Neural crest cell (in vitro differentiated cells): ENCODE measurements around the gene TMC5. TPM values are rescaled to one million over a fixed set of nuclear protein-coding genes. Genes with fewer than 3 reads are reported as not detected.

ENCODE experiments used
- DNase-seq: peaks from one replicate; pipeline ENCODE4 v3.0.0; 2021; ENCODE audit warnings: low read depth, mixed read lengths, low spot score
- H3K27ac Mint-ChIP-seq: one replicate; pipeline ENCODE4 v1.8.0; 2021; ENCODE audit warnings: mild to moderate bottlenecking, mixed read lengths; ENCODE audit not compliant: unreplicated experiment
- H3K27me3 Mint-ChIP-seq: 2 replicates; pipeline ENCODE4 v1.8.0; 2021; ENCODE audit warnings: low read depth, mild to moderate bottlenecking, mixed read lengths
- H3K36me3 Mint-ChIP-seq: 2 replicates; pipeline ENCODE4 v1.8.0; 2021; ENCODE audit warnings: low read depth, mild to moderate bottlenecking, mixed read lengths
- H3K4me1 Mint-ChIP-seq: 2 replicates; pipeline ENCODE4 v1.8.0; 2021; ENCODE audit warnings: mixed read lengths
- H3K4me3 Mint-ChIP-seq: one replicate; pipeline ENCODE4 v1.8.0; 2021; ENCODE audit warnings: mild to moderate bottlenecking, mixed read lengths
- H3K9me3 Mint-ChIP-seq: 2 replicates; pipeline ENCODE4 v1.8.0; 2021; ENCODE audit warnings: mixed read lengths
- total RNA-seq: library from RNA; stranded (reverse); gene quantifications from 2 replicates; pipeline ENCODE4 v1.2.1, GENCODE V29; 2021
- TF ChIP-seq, protein P1 (sequence below): fragments of 200-600 bp; sonication (generic); conservative IDR thresholded peaks from 2 replicates; pipeline ENCODE4 v1.5.0; 2021; ENCODE audit warnings: antibody characterized with exemption, mild to moderate bottlenecking

The TMC5 gene
- total RNA-seq, 1 donor from 2014 or later = not detected

DNA sequence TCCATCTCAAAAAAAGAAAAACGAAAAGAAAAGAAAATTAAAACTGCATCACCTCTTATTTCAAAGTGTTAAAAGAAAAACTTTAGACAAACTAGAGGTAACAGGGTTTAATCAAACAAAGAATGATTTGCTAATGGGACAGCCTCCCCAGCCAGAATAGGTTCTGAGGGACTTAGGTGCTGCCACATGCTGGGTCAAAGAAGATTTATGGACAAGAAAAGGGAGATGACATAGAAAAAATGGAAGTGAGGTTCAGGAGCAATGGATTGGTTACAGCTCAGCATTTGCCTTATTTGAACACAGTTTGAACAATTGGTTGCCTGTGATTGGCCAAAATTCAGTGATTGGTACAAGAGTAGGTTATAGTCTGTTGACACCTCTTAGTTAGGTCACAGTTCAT lies 21.1 kb downstream of the TMC5 start:
- Mint-ChIP-seq H3K27me3 (peaks cover 2% of the 10 kb centered on the region), H3K4me3 (no peak overlapping the region), H3K9me3 (peaks cover 4% of the 10 kb centered on the region), H3K4me1 (no peaks in the 10 kb centered on the region), H3K27ac (no peak overlapping the region), H3K36me3 (no peaks in the 10 kb centered on the region)
- TF ChIP-seq, protein P1, sequence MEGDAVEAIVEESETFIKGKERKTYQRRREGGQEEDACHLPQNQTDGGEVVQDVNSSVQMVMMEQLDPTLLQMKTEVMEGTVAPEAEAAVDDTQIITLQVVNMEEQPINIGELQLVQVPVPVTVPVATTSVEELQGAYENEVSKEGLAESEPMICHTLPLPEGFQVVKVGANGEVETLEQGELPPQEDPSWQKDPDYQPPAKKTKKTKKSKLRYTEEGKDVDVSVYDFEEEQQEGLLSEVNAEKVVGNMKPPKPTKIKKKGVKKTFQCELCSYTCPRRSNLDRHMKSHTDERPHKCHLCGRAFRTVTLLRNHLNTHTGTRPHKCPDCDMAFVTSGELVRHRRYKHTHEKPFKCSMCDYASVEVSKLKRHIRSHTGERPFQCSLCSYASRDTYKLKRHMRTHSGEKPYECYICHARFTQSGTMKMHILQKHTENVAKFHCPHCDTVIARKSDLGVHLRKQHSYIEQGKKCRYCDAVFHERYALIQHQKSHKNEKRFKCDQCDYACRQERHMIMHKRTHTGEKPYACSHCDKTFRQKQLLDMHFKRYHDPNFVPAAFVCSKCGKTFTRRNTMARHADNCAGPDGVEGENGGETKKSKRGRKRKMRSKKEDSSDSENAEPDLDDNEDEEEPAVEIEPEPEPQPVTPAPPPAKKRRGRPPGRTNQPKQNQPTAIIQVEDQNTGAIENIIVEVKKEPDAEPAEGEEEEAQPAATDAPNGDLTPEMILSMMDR = no peak
- DNase-seq = no peak

DNA sequence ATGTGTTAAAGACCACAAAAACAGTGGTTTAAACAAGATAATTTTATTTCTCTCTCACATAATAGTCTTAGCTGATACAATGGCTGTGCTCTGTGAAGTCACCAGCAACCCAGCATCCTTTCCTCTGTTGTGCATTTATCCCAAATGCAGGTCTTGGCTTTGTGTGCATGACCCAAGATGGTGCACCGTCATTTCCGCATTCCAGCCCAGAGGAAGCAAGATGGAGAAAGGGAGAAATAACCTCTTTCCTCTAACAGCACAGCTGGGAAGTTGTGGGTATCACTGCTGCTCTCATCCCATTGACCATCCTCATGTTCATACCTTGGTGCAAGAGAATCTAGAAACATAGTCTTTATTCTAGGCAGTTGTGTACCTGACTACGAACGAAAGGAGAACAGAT lies 21.8 kb downstream of the TMC5 start:
- Mint-ChIP-seq H3K9me3 (peaks cover 5% of the 10 kb centered on the region), H3K27ac (no peak overlapping the region), H3K4me1 (no peaks in the 10 kb centered on the region), H3K36me3 (no peaks in the 10 kb centered on the region), H3K4me3 (no peak overlapping the region), H3K27me3 (peaks cover 5% of the 10 kb centered on the region)
- TF ChIP-seq, protein P1 = no peak
- no peak for DNase-seq

DNA sequence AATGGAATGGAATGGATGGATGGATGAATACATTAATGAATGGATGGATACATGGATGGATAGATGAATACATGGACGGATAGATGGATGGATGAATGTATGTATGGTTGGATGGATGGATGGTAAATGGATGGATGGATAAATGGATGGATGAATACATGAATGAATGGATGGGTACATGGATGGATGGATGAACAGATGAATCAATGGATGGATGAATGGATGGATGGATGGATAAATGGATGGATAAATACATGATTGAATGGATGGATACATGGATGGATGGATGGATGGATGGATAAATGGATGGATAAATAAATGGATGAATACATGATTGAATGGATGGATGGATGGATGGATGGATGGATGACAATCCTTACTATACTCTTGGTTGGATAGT lies 26.0 kb downstream of the TMC5 start:
- Mint-ChIP-seq H3K36me3 (no peaks in the 10 kb centered on the region), H3K4me3 (no peak overlapping the region), H3K27ac (no peak overlapping the region), H3K4me1 (no peaks in the 10 kb centered on the region), H3K9me3 (peaks cover 5% of the 10 kb centered on the region), H3K27me3 (peaks cover 9% of the 10 kb centered on the region)
- DNase-seq = no peak
- TF ChIP-seq, protein P1 = no peak

DNA sequence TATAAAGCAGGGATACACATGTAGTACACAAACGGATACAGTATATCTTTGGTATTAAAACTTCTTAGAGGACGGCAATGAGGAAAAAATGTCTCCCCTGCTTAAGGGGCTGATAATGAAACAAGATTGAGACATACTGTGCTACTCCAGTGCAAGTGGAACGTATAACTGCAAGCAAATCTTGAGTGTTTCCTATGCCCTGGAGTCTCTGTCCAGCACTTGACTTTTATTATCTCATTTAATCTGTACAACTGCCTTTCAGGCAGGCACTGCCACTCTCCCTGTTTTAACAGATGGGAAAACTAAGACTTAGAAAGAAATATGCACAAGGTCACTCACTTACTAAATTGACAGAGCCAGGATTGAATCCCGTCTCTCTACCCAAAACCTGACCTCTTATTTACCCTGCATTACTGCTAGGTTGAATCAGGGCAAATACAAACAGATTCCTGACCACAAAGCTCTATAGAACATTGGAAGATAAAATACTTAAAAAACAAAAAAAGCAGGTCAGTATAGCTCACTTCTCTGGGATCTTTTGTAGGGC lies 28.7 kb downstream of the TMC5 start:
- TF ChIP-seq, protein P1 = no peak
- peaks cover 5% of the 10 kb centered on the region for H3K9me3 Mint-ChIP-seq
- no peak overlapping the region for H3K4me3 Mint-ChIP-seq
- no peak overlapping the region for H3K27ac Mint-ChIP-seq
- no peaks in the 10 kb centered on the region for H3K36me3 Mint-ChIP-seq
- H3K4me1 Mint-ChIP-seq = no peaks in the 10 kb centered on the region
- no peak for DNase-seq
- peaks cover 9% of the 10 kb centered on the region for H3K27me3 Mint-ChIP-seq

DNA sequence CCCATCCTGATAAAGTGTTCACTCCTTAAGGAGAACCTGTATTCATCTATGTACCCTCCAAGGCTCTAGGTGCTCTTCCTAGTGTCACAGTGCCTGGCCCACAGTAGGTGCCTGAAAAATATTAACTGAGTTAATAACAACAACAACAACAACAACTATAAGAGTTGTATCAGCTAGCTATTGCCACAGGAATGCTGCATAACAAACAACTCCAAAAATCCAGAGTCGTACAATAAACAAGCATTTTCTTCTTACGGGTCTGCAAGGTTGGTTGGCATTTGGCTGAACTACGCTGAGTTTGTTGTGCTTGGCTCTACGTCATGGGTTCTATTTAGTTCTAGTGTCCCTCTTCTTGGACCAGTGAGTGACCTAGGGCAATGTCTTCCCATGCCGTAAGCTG lies 29.2 kb downstream of the TMC5 start:
- Mint-ChIP-seq H3K9me3 (peaks cover 5% of the 10 kb centered on the region), H3K27me3 (peaks cover 9% of the 10 kb centered on the region), H3K36me3 (no peaks in the 10 kb centered on the region), H3K4me1 (no peaks in the 10 kb centered on the region), H3K27ac (no peak overlapping the region), H3K4me3 (no peak overlapping the region)
- no peak for DNase-seq
- TF ChIP-seq, protein P1 = no peak

DNA sequence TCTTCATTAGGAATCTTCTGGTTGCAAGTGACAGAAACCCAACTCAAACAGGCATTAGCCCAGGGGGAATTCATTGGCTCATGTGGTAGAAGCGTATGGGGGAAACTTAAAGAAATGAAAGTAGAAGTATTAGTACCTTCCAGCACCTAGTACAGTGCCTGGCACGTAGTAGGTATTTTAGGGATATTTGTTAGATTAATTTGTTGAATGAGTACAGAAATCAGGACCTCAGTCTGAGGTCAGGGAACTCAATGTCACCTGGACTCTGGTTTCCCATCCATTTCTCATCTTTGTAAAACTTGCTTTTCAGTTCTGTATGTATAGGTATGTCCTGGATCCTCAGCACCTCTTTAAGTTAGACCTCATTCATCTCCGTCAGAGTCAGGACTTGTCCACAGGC lies 32.5 kb downstream of the TMC5 start:
- peak overlapping the region; percentile 30 for H3K27ac Mint-ChIP-seq
- peaks cover 3% of the 10 kb centered on the region for H3K27me3 Mint-ChIP-seq

More for the DNA sequence above, 32.5 kb downstream of the TMC5 start:
- H3K9me3 Mint-ChIP-seq = no peaks in the 10 kb centered on the region
- no peak overlapping the region for H3K4me3 Mint-ChIP-seq
- DNase-seq = no peak
- TF ChIP-seq, protein P1 = no peak
- H3K36me3 Mint-ChIP-seq = no peaks in the 10 kb centered on the region
- no peaks in the 10 kb centered on the region for H3K4me1 Mint-ChIP-seq
